NCI-H510A (cell line): Measurements from ENCODE around the gene PLEKHM3.

Source experiments
- DNase-seq: peaks from one replicate; lab custom pipeline; 2025; lab: John Stamatoyannopoulos, UW

PLEKHM3 gene

GRCh38 chr2:207854484-207855440 is 170.6 kb downstream of the PLEKHM3 start:
- DNase-seq: no peak

GRCh38 chr2:207852791-207853190 is 172.5 kb downstream of the PLEKHM3 start:
- no peak for DNase-seq

GRCh38 chr2:207849443-207849842 is 175.9 kb downstream of the PLEKHM3 start:
- no peak for DNase-seq

- no peak for DNase-seq
Measured at GRCh38 chr2:207848545-207848928, 176.8 kb downstream of the PLEKHM3 start.

GRCh38 chr2:207847807-207848544 is 177.4 kb downstream of the PLEKHM3 start:
- peak; percentile 29 for DNase-seq

GRCh38 chr2:207847098-207847806 is 178.1 kb downstream of the PLEKHM3 start:
- no peak for DNase-seq

GRCh38 chr2:207845202-207845864 is 180.0 kb downstream of the PLEKHM3 start:
- no peak for DNase-seq

GRCh38 chr2:207844648-207845047 is 180.7 kb downstream of the PLEKHM3 start:
- no peak for DNase-seq

GRCh38 chr2:207840101-207840500 is 185.2 kb downstream of the PLEKHM3 start:
- DNase-seq: no peak

- DNase-seq: no peak
Measured at GRCh38 chr2:207839575-207839974, 185.8 kb downstream of the PLEKHM3 start.

GRCh38 chr2:207839028-207839427 is 186.3 kb downstream of the PLEKHM3 start:
- no peak for DNase-seq

- DNase-seq: no peak
Measured at GRCh38 chr2:207836521-207837133, 188.7 kb downstream of the PLEKHM3 start.

GRCh38 chr2:207835805-207836204 is 189.5 kb downstream of the PLEKHM3 start:
- DNase-seq: no peak

- DNase-seq: no peak
Measured at GRCh38 chr2:207833251-207833751, 192.0 kb downstream of the PLEKHM3 start.

GRCh38 chr2:207831584-207832248 is 193.6 kb downstream of the PLEKHM3 start:
- DNase-seq: no peak

GRCh38 chr2:207830778-207831438 is 194.4 kb downstream of the PLEKHM3 start:
- no peak for DNase-seq

- no peak for DNase-seq
Measured at GRCh38 chr2:207828361-207829057, 196.8 kb downstream of the PLEKHM3 start.

- no peak for DNase-seq
Measured at GRCh38 chr2:207825978-207826377, 199.3 kb downstream of the PLEKHM3 start.
